GM12872 (cell line): Measurements from ENCODE around the gene CD52.

Source experiments
- CTCF ChIP-seq: IDR thresholded peaks from 3 replicates; pipeline ENCODE4 v1.5.1; 2011; ENCODE audit warnings: low read depth, mild to moderate bottlenecking, low read length, moderate library complexity; ENCODE audit not compliant: insufficient read depth

Gene CD52

GRCh38 chr1:26351590-26352337, 34.0 kb downstream of the CD52 start:
- no peak for TF ChIP-seq CTCF

- TF ChIP-seq CTCF = no peak
These were observed 34.6 kb downstream of the CD52 start for GRCh38 chr1:26352338-26352679.

GRCh38 chr1:26353210-26353859, 35.6 kb downstream of the CD52 start:
- no peak for TF ChIP-seq CTCF

- no peak for TF ChIP-seq CTCF
These were observed 36.4 kb downstream of the CD52 start, which contains the start of gene CRYBG2 for GRCh38 chr1:26353976-26354820. TSS of gene CRYBG2 (minus strand) at chr1:26354130. CDS start at chr1:26346657, 7,473 bp downstream.

- TF ChIP-seq CTCF = no peak
These were observed 37.2 kb downstream of the CD52 start for GRCh38 chr1:26354972-26355371.

GRCh38 chr1:26356106-26356505, 38.3 kb downstream of the CD52 start:
- no peak for TF ChIP-seq CTCF

GRCh38 chr1:26357121-26357602, 39.4 kb downstream of the CD52 start:
- TF ChIP-seq CTCF = no peak
